Gastrocnemius medialis (tissue), 4 donors: ENCODE results near the gene ATP9A.

Experiments
- POLR2A ChIP-seq, 2 donors: fragments of 450-650 bp; IDR thresholded peaks; one replicate each; pipeline ENCODE4 v1.6.1; 2017; ENCODE audit warnings: antibody characterized with exemption in 2 of 2, mild to moderate bottlenecking in 2 of 2, moderate library complexity in 2 of 2
- TF ChIP-seq, protein P1 (sequence below), 5 experiments: fragments of 450-650 bp in 3 of 5; fragments of 200-600 bp in 2 of 5; sonication (generic) in 2 of 5; IDR thresholded peaks in 4 of 5; conservative IDR thresholded peaks in 1 of 5; 1 replicate in 4 of 5; 2 replicates in 1 of 5; pipeline ENCODE4 v1.5.1; 2016 to 2019; ENCODE audit warnings: antibody characterized with exemption in 5 of 5, mild to moderate bottlenecking in 3 of 5, moderate library complexity in 3 of 5

DNA sequence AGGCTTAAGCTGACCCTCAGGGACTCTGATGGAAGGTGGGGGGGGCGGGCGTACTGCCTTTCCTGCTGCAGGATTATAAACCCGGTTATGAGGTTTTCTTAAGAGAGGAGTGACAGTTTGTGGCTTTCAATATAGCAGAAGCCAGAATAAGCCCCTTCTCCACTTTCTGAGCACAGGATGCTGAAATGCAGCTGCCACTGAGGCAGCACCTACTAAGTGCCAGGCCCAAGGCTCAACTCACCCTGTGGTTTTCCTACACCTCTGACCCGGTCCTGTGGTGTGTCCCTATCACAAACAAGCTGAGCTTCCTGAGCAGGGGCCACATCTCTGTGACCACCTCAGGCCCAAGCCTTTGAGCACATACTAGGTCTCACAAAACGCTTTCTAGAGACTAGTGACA, 166.1 kb downstream of the ATP9A start:
- TF ChIP-seq, protein P1, sequence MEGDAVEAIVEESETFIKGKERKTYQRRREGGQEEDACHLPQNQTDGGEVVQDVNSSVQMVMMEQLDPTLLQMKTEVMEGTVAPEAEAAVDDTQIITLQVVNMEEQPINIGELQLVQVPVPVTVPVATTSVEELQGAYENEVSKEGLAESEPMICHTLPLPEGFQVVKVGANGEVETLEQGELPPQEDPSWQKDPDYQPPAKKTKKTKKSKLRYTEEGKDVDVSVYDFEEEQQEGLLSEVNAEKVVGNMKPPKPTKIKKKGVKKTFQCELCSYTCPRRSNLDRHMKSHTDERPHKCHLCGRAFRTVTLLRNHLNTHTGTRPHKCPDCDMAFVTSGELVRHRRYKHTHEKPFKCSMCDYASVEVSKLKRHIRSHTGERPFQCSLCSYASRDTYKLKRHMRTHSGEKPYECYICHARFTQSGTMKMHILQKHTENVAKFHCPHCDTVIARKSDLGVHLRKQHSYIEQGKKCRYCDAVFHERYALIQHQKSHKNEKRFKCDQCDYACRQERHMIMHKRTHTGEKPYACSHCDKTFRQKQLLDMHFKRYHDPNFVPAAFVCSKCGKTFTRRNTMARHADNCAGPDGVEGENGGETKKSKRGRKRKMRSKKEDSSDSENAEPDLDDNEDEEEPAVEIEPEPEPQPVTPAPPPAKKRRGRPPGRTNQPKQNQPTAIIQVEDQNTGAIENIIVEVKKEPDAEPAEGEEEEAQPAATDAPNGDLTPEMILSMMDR (IDR thresholded peaks at IDR 0.05 in 4 of 5, conservative IDR thresholded peaks at IDR 0.05 in 1 of 5) = no peak
- TF ChIP-seq POLR2A (IDR thresholded peaks at IDR 0.05) = no peak
